CD4-positive, alpha-beta T cell treated with Interleukin-6 at 100 ng/mL for 8 hours (primary cell): ENCODE results near the gene RD3L.
"Not testable (repeated sequence)": the region's sequence is repeated elsewhere in the genome, so short reads cannot be mapped to it uniquely, and the experiment has no call there.

Experiments used
- DNase-seq: peaks from one replicate; pipeline ENCODE4 v3.0.0-alpha.2; 2020; ENCODE audit warnings: mixed read lengths, low spot score

RD3L gene

GRCh38 chr14:103928011-103928890, 14.1 kb downstream of the RD3L start, which contains the start of gene TDRD9:
TDRD9 (plus strand) TSS chr14:103928456; CDS start chr14:103928510, 54 bp downstream.
- DNase-seq: no peak

GRCh38 chr14:103927566-103927965, 14.8 kb downstream of the RD3L start:
- DNase-seq: no peak

- DNase-seq: no peak
Observed at GRCh38 chr14:103925316-103925715, 17.0 kb downstream of the RD3L start.

GRCh38 chr14:103923863-103924262, 18.5 kb downstream of the RD3L start:
- no peak for DNase-seq

GRCh38 chr14:103921855-103922200, 20.5 kb downstream of the RD3L start:
- DNase-seq: not testable (repeated sequence)

- peak; percentile 93 for DNase-seq
Observed at GRCh38 chr14:103920981-103921854, 21.1 kb downstream of the RD3L start.

GRCh38 chr14:103916636-103917262, 25.6 kb downstream of the RD3L start:
- no peak for DNase-seq

- no peak for DNase-seq
Observed at GRCh38 chr14:103915616-103916015, 26.7 kb downstream of the RD3L start.

- DNase-seq: no peak
Observed at GRCh38 chr14:103910984-103911383, 31.3 kb downstream of the RD3L start.

GRCh38 chr14:103910262-103910935, 31.9 kb downstream of the RD3L start:
- peak; percentile 74 for DNase-seq

GRCh38 chr14:103909531-103910261, 32.6 kb downstream of the RD3L start:
- no peak for DNase-seq

GRCh38 chr14:103908580-103908979, 33.7 kb downstream of the RD3L start:
- peak; percentile 52 for DNase-seq

- DNase-seq: peak; percentile 18
Observed at GRCh38 chr14:103905842-103906456, 36.4 kb downstream of the RD3L start.

GRCh38 chr14:103904493-103905107, 37.7 kb downstream of the RD3L start:
- no peak for DNase-seq

GRCh38 chr14:103899833-103900232, 42.5 kb downstream of the RD3L start:
- DNase-seq: no peak

- no peak for DNase-seq
Observed at GRCh38 chr14:103899316-103899715, 43.0 kb downstream of the RD3L start.

GRCh38 chr14:103898711-103899110, 43.6 kb downstream of the RD3L start:
- DNase-seq: no peak

GRCh38 chr14:103898204-103898603, 44.1 kb downstream of the RD3L start:
- no peak for DNase-seq

GRCh38 chr14:103897075-103897947, 45.0 kb downstream of the RD3L start:
- DNase-seq: no peak
